HG02870 (cell line): ENCODE results near the gene PHF21A.
"Not testable (repeated sequence)": the region's sequence is repeated elsewhere in the genome, so short reads cannot be mapped to it uniquely, and the experiment has no call there.

Experiments
- ATAC-seq: cut with Tn5 transposase; IDR thresholded peaks from one replicate; pipeline ENCODE4 v1.9.1; 2021; ENCODE audit warnings: mild to moderate bottlenecking, moderate library complexity; ENCODE audit not compliant: unreplicated experiment

Gene PHF21A

DNA sequence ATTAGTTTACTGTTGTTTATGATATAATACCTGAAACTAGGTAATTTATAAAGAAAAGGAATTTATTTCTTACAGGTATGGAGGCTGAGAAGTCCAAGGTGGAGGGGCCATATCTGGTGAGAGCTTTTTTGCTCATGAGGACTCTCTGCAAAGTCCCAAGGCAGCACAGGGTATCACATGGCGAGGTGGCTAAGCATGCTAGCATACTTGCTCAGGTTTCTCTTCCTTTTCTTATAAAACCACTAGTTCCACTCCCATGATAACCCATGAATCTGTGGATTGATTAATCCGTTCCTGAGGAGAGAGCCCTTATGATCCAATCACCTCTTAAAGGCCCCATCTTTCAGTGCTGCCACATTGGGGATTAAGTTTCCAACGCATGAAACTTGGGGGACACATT lies 82.7 kb downstream of the PHF21A start:
- ATAC-seq: no peak

GRCh38 chr11:46036969-46037368 lies 84.3 kb downstream of the PHF21A start:
- ATAC-seq: no peak

- ATAC-seq: no peak
Measured at GRCh38 chr11:46036009-46036408, 85.2 kb downstream of the PHF21A start.

- no peak for ATAC-seq
Measured at GRCh38 chr11:46034041-46034440, 87.2 kb downstream of the PHF21A start.

DNA sequence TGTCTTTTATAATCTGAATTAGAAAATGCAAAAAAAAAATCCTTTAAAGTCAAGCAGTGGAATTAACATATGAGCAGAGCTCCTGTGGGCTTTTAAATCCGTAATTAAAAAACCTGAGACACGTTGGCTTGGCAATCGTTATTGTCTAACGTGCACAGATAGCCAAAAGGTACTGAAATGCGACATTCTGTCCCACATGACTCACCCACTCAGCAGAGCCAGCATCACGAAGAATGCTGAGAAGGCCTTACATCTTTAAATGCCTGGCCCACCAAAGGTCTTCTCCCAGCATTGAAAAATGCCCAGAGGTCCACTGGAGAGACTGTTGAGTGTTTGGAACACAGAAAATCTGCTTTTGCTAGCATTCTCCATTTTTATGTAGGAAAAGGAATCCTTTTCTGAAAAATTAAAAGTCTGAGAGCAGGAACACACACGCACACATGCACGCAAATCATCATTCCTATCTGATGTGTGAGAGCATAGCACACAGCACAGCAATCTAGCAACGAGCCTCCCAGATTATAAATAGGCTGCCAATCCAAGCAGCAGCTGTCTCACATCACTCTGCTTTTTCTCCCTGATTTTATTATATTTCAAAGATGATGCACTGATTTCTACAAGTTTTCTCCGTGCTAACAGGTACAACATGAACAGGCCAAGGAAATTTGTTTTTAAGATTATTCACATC lies 94.5 kb downstream of the PHF21A start:
- no peak for ATAC-seq

DNA sequence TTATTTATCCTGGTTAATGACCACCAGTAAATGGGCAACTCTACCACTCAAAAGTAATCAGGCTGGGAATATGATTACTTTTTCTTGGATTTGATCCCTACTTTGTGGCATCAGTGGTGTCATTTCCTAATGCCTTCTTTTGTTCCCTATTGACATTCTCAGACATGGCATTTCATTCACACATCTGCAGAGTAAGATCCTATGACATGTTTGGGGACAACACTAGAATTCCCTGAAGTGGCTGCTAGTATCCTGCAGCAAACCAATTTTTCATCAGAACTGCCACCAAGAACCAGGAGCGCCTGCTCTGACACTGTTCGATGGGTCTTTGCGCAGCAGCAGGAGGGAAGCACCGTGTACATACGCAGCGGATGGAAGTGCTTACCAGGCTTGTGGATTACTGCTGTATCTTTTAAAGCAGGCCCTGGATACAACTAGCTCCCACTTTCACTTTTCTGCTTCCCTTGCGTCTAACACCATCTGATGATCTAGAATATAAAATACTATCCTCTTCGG lies 101.1 kb downstream of the PHF21A start:
- no peak for ATAC-seq

DNA sequence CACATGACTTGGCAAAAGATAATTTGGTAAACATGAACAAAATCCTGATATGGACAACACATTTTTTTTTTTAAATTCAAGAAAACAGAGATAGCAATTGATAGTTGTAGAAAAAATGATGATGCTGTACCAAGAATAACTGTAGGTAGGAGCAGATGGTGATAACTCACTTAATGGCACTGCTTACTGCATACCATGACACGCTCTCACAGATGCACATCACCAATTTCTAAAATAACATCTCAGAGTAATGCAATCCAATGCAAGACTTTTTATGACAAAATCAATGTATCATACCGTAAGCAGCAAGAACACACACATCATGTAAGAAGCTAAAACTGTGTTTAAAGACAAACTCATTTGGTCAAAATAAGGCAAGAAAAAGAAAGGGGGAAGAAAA lies 102.6 kb downstream of the PHF21A start:
- no peak for ATAC-seq

GRCh38 chr11:46017341-46017740 lies 103.9 kb downstream of the PHF21A start:
- no peak for ATAC-seq

GRCh38 chr11:46015941-46016340 lies 105.3 kb downstream of the PHF21A start:
- ATAC-seq: no peak

GRCh38 chr11:46014168-46014567 lies 107.1 kb downstream of the PHF21A start:
- not testable (repeated sequence) for ATAC-seq

DNA sequence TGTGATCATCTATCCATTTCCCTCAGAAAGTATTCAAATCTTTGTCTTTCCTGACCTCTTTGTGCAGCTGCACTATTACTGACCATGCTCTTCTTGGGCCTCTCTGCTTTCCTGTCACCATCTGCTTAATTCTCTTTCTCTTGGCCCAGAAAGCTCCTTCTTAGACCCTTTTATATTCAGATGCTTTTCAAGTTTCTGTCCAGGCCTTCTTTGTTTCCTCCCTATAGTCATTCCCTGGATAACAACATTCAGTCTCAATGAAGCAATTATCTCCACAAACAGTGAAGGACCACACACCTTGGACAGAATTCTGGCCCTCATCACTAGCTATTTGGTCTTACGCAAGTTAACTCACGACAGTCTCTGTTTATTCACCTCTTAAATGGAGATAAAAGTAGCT lies 109.1 kb downstream of the PHF21A start:
- no peak for ATAC-seq

DNA sequence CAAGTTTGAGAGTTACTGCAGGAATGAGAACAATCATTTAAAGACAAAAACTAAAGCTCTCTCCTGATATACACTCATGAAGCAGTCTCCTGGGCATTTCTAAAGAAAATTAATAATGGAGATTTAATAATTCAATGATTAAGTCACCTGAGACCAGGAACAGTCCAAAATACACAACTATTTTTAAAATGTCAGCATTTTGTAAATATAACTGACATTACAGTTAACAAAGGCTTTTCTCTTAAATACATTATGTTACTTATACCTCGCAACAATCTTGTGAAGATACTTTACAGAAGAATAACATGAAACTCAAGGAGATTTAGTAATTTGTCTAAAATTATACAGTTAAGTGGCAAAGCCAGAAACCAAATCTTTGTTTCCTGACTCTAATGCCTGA lies 111.2 kb downstream of the PHF21A start:
- ATAC-seq: no peak

- no peak for ATAC-seq
Measured at GRCh38 chr11:46009647-46010046, 111.6 kb downstream of the PHF21A start.

GRCh38 chr11:46006418-46007070 lies 114.7 kb downstream of the PHF21A start:
- ATAC-seq: no peak

GRCh38 chr11:46003572-46003971 lies 117.7 kb downstream of the PHF21A start:
- no peak for ATAC-seq

DNA sequence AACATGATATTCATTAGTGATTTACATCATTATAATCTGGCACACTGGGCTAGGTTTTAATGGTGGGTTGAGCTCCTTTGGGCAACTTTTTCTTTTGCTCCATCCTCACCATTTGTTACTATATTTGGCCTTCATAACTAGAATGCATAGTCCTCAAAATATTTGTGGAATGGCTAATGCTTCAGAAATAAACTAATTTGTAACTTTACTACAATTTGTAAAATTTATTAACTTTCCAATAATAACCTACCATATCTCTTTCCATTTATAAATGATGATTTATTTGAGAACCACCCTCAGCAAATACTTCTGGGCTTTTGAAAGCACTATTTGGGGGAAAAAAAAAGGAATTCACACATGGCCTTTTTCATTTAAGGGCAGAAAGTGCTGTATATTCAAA lies 119.1 kb downstream of the PHF21A start:
- ATAC-seq: no peak

DNA sequence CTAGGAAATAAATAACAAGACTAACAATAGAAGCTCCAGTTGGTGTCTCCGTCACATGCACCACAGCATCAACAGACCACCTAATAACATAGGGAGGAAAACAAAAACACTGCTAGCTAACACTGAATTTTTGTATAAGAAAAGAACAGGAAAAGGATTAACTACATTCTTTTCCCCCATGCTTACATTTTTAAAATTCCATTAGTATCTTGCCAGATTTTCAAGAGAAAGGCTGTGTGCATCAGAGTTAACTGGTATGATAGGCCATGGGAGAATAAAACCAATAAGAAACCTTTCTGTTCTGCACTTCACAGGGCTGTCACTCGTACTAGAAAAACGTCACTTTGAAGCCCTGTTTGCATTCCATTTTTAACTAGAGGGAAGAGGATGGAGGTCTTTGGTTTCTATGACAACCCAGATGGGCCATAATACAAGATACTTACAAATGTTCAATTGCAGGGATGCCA lies 119.8 kb downstream of the PHF21A start:
- no peak for ATAC-seq

GRCh38 chr11:45997599-45997998 lies 123.7 kb downstream of the PHF21A start:
- ATAC-seq: no peak

GRCh38 chr11:45995342-45995734 lies 125.9 kb downstream of the PHF21A start:
- ATAC-seq: no peak

GRCh38 chr11:45994371-45995341 lies 126.6 kb downstream of the PHF21A start:
- no peak for ATAC-seq

DNA sequence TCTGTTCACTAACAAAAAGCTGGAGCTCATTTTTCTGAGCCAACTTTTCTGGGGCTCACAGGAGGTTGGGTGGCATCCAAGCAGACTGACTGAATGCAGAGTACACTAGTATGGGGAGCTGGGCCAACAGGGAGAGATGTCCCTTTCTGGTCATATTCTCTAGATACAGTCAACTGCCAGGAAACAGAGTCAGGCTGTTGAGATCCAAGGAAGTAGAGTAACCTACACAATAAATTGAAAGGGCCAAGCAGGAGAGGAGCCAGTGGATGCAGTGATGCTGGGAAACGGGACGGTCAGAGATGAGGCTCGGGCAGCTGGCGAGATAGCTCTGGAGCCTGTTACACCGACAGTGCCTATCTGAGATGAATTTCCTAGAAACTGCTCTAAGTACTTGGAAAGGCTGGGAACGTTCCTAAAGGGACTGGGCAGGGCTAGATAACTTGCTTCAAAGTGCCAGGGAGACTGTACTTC lies 127.7 kb downstream of the PHF21A start:
- no peak for ATAC-seq
